IPS DF 4.7 (cell line): ENCODE data around the gene SSBP3.

ENCODE experiments used
- DNase-seq: peaks from one replicate; pipeline ENCODE4 v3.0.0-alpha.2; 2013; ENCODE audit warnings: low spot score; ENCODE audit errors: extremely low read depth

Gene SSBP3

DNA sequence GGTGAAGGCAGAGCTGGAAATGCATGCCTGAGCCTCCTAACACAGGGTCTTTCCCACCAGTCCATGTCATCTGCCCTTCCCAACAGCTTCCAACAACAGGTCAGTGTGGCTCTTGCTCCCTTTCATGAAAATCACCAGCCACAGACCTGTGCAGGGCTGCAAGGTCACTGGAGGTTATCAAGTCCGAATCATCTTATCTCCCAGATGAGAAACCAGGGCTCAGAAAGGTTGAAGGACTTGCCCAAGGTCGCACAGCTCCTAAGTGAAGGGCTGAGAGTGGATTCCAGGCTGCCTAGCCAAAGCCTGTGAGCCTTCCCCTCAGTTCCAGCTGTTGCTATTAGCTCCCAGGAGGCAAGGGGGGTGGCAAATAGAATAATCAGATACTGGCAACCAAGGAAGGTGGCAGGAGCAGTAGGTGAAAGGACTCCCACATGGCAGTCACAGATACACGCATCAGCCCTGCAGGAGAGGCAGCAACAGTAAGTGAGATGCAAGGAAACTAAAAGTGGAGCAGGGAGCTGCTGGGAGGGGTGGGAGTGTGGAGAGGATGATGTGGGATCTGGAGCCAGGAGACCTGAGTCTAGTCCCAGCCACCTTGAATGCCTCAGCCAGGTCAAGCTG is 74.2 kb downstream of the SSBP3 start:
- DNase-seq, result no peak

DNA sequence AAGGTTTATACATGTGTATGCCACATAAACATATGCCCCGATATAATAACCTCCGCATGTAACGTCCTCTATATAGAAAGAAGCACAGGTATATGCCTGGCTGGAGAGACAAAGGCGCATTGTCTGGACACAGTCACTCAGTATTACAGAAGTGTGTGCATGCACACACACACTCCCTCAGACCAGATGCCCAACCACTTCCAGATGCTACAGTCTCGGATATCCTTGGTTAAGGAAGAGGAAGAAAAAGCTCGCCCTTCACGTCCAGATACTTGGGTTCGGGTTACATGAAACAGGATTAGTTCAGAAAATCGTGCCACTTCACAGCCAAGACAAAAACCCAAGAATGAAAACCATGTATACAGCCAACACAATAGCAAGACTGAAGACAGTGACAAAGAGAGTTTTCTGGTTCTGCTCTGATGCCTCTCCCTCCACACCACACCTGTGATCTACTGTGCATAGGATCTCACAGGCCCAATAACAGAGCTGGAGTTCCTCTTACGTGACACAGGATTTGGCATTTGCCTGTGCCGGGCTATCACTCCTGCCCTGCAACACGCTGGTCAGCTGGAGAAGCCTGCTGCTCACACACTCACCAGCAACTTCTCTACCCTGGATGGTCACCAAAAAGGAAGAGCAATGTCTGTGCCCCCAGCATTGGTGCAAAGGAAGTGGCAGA is 75.0 kb downstream of the SSBP3 start:
- no peak for DNase-seq

DNA sequence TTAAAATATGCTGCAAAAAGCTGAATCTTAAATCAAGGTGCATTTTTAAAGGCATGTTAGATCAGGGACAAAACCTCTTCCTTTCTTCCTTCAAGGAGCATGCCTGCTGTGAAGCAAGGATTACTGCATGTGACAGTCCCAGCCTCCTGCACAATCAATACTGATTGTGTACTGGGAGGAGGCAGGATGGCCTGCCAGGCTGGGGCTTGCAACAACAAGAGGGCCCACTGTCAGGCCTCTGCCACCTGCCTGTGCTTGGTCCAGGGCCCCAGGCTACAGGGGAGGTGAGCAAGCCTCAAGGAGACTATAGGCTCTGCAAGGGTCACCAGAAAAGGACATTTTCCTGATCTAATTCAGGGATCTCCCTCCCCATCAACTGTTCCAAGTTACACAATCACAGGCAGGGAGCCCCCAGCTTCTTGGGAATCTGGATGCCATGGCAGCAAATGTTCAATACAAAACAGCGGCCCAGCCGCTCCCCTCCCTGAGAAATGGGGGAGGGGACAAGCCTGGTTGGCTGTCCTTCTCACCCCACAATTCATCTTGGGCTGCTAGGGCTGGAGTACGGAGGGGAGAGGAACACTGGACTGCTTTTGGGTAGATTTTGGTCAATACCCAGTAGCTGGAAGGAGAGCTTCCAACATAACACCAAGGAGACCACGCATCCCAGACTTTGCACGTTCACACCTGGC is 76.7 kb downstream of the SSBP3 start:
- DNase-seq, result no peak

DNA sequence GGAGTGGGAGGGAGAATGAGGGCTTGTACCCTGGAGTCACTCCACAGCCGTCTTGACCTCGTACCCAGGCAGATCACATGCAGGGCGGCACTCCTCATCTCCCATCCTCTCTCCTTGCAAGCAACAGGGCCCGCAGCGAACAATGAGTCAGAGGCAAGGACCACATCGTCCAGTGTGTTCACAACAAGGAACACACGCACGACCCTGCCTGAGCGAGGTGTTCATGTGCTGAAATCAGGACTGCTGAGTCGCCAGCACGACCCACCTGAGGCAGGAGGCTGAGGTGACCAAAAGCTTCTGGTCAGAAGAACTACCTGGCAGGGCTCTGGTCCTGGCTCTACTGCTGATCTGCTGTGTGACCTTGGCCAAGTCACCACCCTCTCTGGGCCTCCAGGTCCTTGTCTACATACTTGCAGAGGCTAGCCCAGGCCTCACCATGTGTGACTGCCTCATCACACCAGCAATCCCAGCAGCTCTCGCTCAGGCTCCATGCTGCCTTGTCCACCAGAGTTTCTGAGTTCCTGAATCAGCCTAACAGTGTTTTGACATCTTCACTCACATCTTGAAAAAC is 78.0 kb downstream of the SSBP3 start:
- no peak for DNase-seq

DNA sequence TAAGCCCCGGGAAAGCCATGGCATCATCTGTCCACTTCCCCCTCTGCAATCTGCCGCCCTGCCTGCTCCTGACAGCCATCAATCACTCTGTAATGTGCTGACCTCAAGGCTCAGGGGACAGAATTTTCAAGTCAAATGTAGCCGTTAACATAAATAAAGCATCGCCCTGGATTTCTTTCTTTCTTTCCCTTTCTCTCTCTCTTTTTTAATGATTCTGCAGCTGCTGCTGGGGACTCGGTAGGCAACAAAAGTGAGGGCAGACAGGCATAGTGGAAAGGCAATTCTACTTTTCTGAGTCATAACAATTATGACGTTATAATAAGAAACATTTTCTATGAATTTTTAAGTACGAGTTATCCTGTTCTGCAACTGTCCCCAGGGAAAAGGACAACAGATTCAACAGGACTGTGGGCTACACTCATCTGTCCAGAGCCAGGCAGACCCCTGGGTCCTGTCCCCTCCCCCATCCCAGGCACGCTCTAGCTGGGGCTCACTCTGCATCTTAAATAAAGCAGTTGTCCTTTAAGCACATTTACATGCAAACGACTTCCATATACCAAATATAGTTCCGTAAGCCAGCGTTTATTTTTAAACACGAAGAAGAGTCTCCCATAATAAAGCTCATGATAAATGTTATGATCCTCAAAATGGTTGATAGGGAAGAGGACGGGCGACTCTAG is 78.7 kb downstream of the SSBP3 start:
- DNase-seq, result no peak

DNA sequence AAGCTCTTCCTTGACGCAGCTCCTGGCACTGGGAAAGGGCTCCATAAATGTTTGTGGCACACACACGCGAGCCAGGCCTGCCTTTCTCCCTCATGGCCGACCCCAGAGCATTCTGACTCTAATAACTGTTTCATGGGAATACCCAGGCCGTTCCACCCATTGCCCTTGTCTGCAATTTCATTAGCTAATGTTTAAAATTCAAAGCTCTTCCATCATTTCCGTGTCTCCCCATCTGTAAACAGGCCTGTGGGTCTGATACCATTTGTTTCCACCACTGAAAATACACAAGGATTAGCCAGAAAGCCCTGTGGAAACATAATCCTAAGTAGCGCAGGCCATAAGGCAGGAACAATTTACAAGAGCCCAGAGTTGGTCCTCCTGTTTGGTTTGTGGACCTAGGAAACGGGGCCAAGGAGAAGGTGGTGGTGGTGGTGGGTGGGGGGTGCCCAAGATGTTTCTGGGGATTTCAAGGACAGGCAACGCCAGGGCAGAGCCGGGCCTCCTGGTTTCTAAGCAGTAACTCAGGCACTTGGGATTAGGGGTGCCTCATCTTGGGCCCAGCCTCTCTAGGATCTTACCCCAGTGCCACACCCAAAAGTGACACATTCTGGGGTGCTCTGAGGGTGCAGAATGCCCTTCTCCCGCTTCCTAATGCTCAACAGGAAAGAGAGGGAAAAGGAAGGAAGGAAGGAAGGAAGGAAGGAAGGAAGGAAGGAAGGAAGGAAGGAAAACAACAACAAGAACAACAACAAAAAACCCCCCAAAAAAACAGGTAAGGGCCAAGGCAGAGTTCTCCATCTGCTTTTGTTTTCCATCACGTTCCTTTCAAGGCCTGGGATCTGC is 79.4 kb downstream of the SSBP3 start:
- no peak for DNase-seq

DNA sequence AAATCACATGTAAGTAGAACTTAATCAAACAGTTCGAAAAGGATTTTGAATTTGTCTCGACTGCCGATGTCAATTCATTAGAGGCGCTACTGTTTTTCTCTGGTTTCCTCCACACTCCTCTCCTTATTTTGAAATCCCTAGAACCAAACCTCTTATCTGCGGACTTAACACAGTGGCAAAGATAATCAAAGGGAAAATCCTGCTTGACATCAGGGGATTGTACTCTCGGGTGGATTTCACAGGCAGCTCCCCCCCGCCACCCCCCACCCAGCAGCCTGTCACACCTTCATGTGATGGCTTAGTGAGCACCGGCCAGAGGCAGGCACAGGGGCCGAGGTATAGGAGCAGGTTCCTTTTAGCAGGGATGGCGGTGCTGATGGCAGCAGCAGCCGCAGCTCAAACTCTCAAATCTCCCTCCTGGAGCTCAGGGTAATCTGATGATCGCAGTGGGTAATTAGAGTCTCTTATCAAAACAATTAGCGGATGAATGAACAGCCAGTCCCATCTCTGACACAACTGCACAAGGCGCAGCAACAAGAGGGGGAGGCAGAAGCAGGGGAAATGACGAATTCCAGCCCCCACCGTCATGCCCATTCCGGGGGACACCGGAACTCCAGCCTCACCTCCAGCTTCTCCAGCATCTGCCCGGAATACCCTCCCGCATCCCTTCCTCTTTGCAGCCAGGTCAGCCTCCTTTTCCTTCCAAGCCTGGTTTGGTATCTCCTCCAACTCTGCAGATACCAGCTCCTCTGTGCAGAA is 80.3 kb downstream of the SSBP3 start:
- DNase-seq, result no peak

DNA sequence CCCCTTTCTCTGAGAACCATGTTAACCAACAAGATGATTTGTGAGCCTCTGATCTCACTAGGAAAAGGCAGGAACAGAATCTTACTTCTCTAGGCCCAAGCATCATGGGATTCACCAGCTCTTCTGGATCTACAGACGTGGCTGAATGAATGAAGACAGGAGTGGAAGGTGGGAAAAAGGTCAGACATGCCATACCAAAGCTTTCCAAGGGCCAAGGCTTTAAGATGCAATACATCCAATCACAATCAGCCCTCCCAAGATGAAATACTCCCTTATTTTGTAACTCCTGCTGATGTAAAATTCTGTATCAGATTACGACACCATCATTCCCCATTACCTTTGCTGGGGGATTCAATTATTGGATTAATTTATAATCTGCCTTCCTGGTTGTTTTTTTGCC is 80.9 kb downstream of the SSBP3 start:
- DNase-seq, result no peak

DNA sequence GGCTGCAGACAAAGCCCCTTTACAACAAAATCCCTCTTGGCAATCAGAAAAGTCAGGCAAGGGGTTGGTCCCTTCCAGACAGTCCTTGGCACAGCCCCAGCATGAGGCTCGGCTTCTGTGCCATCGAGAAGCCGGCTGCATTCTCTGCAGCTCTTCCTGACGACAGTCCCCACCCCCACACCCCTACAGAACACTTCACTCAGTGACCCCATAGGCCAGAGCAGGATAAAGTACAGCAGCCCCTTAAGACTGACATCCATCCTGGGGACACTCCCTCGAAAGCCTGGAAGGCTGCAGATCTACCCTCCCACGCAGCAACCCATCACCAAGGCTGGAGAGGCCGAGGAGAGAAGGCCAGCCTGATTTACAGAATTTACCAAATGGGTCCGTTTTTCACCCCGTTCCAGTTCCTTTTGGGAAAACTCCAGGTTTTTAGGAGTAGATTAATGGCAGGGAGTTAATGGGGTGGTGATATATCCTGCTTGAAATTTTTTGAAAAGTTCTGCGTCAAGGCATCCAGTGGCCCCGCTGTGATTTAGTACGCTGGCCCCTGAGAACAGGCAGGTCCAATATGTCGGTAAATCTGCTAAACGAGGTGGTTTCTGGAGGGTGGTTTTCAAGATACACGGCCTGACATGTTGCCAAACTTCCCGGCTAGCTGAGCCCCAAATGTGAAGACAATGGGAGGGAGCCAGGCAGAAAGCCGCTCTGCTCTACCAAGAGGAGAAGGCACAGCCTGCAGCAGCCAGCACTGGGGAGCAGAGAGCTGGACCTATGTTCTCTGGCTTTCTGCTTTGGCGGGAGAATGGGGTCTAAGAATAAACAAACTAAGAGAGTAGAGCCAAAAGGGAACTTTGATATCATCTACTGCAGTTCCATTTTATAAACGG is 81.7 kb downstream of the SSBP3 start:
- DNase-seq, result no peak

DNA sequence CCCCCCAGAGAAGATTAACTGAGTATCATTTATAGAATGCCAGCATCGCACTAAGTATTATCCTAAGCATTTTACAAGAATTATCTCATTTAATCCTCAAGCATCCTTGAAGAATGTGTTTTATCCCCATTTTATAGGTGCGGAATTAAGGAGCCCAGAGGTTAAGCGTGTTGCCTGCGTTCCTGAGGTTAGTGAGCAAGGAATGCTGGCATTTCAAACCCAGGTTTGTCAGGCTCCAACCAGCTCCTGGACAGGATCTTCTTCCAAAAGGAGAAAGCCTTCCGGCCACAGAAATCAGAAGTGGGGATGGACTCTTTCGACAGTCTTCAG is 82.3 kb downstream of the SSBP3 start:
- DNase-seq, result no peak

DNA sequence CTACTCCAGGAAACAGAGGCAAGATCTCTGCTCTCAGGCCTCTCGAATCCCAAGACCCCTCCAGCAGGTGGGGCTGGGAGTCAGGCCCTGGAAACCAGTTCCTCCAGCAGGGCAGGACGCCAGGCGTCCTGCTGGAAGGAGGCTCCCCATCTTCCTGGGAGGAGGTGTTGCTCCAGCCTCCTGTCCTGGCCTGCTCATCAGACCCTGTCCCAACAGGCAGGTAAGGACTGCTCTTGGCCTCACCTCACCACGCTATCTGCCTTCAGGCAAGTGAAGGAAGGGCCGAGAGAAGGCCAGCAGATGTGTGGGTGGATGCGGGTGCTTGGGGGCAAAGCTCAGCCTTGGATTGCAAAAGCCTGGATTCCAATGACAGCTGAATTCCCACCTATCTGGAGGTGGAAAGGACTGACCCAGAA is 82.9 kb downstream of the SSBP3 start:
- no peak for DNase-seq

DNA sequence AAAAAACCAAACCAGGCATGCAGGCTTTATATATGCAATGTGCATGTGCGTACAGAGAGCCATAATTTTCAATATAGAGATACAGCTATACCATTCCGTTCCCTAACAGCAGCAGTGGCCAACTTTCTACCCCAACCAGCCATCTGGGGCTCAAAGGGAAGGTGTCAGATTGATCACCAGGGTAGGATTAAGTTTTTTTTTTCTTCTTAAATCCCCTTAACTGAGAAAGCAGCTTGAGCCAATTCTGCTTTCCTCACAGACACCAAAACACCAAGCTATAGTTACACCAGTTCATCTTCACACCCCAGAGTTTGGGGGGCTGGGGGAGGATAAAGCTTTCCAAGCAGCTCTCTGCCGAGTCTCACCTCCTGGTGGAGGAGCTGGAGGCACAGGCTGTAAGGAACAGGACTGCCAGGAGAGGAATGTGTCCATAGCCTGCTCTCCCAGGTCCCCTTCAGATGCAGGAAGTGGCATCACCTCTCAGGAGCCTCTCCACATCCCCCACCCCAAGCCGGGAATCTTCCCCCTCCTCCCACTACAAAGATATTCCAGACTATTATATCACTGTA is 87.9 kb downstream of the SSBP3 start:
- no peak for DNase-seq

DNA sequence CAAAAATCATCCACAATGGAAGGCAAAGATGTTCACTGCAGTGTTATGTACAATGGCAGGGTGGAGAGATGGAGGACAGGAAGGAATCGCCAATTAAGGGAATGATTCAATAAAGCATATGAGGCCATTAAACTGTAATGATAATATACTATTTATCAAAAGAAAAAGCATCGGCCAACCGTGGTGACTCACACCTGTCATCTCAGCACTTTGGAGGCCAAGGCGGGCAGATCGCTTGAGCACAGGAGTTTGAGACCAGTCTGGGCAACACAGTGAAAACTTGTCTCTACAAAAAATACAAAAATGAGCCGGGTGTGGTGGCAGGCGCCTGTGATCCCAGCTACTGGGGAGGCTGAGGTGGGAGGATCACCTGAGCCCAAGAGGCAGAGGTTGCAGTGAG is 89.1 kb downstream of the SSBP3 start:
- DNase-seq, result no peak

DNA sequence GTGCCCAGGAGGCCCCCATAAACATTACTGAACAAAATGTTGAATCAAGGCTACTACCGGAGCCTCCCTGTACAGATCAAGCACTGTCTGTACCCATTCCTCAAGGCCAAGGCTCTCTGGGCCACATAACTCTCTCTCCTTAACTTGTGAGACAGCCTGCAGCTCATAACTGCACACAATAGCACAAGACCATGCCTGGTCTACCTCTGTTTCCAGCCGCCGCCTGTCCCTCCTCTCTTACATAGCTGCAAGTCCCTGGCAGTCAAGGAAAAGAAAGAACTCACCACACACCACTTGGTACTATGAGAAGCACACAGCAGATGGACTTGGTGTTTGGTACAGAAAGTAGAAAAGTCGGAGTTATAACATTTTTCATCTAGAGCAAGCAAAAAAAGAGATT is 91.1 kb downstream of the SSBP3 start:
- DNase-seq, result no peak

DNA sequence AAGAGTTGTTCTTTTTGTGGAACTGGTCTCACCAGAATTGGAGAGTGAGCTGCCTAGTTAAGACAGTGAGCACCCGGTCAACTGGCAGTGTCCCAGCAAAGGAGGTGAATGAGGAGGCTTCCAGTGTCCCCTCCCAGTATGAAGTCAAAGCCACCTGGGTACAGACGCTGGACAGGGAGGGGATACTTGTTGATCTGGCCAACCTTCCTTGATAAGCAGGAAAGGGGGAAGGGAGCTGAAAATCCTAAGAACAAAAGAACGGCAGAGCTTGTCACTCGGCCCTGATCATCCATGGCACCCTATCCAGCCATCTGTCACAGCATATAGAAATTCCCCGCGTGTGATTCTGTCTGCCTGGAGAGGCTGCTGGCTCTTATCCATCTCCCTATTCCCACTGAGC is 91.5 kb downstream of the SSBP3 start:
- no peak for DNase-seq

DNA sequence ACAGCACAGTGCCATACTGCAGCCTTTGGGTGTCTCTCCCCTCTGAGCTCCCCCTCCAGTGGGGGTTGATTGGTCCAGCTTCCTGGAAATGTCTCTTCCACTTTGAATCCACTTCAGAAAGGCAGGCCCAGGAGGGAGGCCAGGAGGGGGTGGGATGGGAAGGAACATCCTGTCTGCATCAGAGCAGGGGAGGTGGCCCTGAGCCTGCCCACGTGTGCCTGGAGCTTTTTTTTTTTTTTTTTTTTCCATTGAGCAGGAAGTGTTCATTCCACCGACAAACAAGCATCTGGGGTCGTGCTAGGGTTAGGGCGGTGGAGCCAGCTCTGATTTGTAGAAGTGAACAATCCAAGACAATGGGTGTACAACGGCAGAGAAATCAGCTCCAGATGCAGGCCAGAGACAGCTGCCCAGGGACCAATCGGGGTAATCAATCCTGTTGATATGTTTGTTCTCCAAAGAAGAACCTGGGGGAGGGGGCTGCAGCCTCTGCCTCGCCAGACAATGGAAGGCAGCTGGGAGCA is 93.3 kb downstream of the SSBP3 start:
- DNase-seq, result no peak

DNA sequence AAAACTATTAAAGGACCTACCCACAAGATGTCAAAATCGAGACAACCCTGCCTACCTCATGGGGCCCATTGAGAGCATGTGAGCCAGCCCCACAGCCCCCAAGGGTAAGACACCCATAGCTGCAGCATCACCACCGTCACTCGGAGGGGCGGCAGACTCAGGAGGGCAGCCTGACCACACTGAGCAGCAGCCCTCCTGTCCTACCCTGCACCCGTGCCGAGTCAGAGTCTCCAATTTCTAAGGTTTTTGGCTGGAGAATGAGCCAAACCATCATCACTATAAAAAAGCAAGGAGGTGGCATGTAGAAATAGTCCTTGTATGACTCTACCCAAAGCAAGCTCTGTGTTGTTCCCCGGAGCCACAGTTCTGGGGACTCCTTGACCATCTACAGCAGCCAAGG is 94.7 kb downstream of the SSBP3 start:
- no peak for DNase-seq

DNA sequence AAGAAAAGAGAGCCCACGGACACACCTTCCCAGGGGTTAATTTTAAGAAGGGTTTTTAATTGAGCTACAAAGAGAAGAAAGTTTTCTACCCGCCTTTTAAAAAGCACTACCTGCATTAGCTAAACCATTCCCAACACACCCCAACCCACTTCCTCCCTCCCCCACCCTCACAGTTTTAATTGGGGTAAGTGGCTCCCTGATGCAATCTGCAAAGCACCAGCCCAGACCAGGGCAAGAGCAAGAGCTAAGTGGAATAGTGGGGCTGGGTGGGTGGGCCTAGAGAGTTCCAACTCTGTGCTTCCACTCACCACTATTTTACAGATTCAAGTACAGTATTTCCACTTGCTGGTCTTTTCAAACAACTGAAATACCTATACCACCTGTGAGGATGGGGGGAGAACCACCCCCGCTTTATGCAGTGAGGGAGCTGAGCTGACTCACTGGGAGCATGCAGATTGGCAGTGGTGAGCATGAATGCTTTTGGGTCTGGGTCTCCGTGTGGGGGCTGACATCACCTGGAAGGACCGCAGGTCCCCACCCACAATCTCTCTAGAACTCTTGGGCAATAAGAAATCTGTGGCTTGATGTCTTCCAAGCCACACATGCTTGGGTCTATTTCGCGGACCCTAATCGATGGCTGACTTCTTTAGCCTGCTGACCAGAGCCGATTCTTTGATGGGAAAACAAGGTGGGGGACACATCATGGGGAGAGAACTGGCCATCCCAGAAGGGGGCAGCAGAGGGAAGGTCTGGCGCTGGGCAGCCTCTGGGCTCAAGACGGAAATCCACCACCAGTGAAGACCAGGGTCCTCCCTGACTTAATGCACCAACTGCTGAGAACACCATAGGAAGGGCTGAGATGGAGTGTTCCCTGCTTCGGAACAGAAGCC is 95.5 kb downstream of the SSBP3 start:
- DNase-seq, result no peak
